H1 (cell line): Measurements from ENCODE around the gene NUP98. TPM values are rescaled to one million over a fixed set of nuclear protein-coding genes. Genes with fewer than 3 reads are reported as not detected.

ENCODE experiments used
- CTCF ChIA-PET: fragments of 300-600 bp; sonication (Branson Sonifier 250); formaldehyde crosslinking; loops from one replicate; lab custom pipeline; 2021; ENCODE audit not compliant: partially characterized antibody; lab: Charles Lee
- POLR2A ChIA-PET: fragments of 300-600 bp; sonication (Branson Sonifier 250); formaldehyde crosslinking; loops from one replicate; lab custom pipeline; 2021; ENCODE audit warnings: inconsistent platforms; ENCODE audit not compliant: partially characterized antibody; lab: Charles Lee
- DNase-seq, 2 experiments: peaks; one replicate each; pipeline versions ENCODE4 v3.0.0 to v3.0.0-alpha.2; 2010 to 2022; ENCODE audit warnings: low spot score in 2 of 2, low read depth in 1 of 2, mixed read lengths in 1 of 2
- FAIRE-seq: peaks from 2 replicates; lab custom pipeline; 2011; peaks lifted over from hg19 to GRCh38; lab: Jason Lieb, UNC
- H2AFZ ChIP-seq: 2 replicates; pipeline ENCODE4 v1.8.1; 2012; ENCODE audit warnings: low read length, inconsistent platforms
- H2AK5ac ChIP-seq: 2 replicates; pipeline ENCODE4 v1.6.1; 2013; ENCODE audit warnings: low read depth, low read length
- H2BK120ac ChIP-seq: replicated peaks from 2 replicates; pipeline ENCODE3; 2013; ENCODE audit warnings: low read depth, low read length, inconsistent platforms
- H2BK12ac ChIP-seq: 2 replicates; pipeline ENCODE4 v1.6.1; 2013; ENCODE audit warnings: low read depth, low read length
- H2BK15ac ChIP-seq: 2 replicates; pipeline ENCODE4 v1.6.1; 2013; ENCODE audit warnings: low read length
- H2BK20ac ChIP-seq: 2 replicates; pipeline ENCODE4 v1.6.1; 2013; ENCODE audit warnings: low read length
- H2BK5ac ChIP-seq: 2 replicates; pipeline ENCODE4 v1.6.1; 2013; ENCODE audit warnings: low read depth, low read length
- H3K14ac ChIP-seq: 2 replicates; pipeline ENCODE4 v1.6.1; 2013; ENCODE audit warnings: inconsistent platforms; ENCODE audit not compliant: insufficient read length
- H3K18ac ChIP-seq: 2 replicates; pipeline ENCODE4 v1.6.1; 2013; ENCODE audit warnings: low read length; ENCODE audit errors: extremely low read depth
- H3K23ac ChIP-seq: 2 replicates; pipeline ENCODE4 v1.6.1; 2013; ENCODE audit warnings: inconsistent platforms; ENCODE audit not compliant: insufficient read length
- H3K23me2 ChIP-seq: 2 replicates; pipeline ENCODE4 v1.6.1; 2013; ENCODE audit warnings: low read depth, low read length
- H3K27ac ChIP-seq: 2 replicates; pipeline ENCODE4 v1.6.1; 2011; ENCODE audit warnings: low read depth, low read length, inconsistent platforms
- H3K27me3 ChIP-seq, 4 experiments: replicated peaks in 1 of 4; 1 replicate in 1 of 4; 2 replicates in 3 of 4; pipeline versions ENCODE4 v1.6.1 to v1.8.1; 2011 to 2013; ENCODE audit warnings: low read length in 3 of 4, mild to moderate bottlenecking in 3 of 4, inconsistent platforms in 2 of 4, mixed read lengths in 2 of 4, moderate library complexity in 1 of 4; ENCODE audit not compliant: control insufficient read depth in 3 of 4, insufficient read depth in 3 of 4; ENCODE audit errors: extremely low read depth in 1 of 4
- H3K36me3 ChIP-seq, 4 experiments: 2 replicates each; pipeline versions ENCODE4 v1.6.1 to v1.8.1; 2011 to 2013; ENCODE audit warnings: mild to moderate bottlenecking in 4 of 4, low read length in 3 of 4, moderate library complexity in 2 of 4, control low read depth in 1 of 4, inconsistent platforms in 1 of 4; ENCODE audit not compliant: insufficient read depth in 4 of 4, control insufficient read depth in 2 of 4
- H3K4ac ChIP-seq: replicated peaks from 2 replicates; pipeline ENCODE3; 2013; ENCODE audit warnings: low read length, low read depth, mixed read lengths, inconsistent platforms; ENCODE audit not compliant: insufficient read length
- H3K4me1 ChIP-seq, 4 experiments: replicated peaks in 1 of 4; 1 replicate in 1 of 4; 2 replicates in 3 of 4; pipeline versions ENCODE4 v1.6.1 to v1.8.1; 2011 to 2013; ENCODE audit warnings: low read length in 3 of 4, inconsistent platforms in 2 of 4, mixed read lengths in 1 of 4; ENCODE audit not compliant: insufficient read depth in 4 of 4, control insufficient read depth in 3 of 4
- H3K4me2 ChIP-seq, 2 experiments: 2 replicates each; pipeline versions ENCODE4 v1.6.1 to v1.8.1; 2011 to 2013; ENCODE audit warnings: low read depth in 2 of 2, low read length in 2 of 2, control low read depth in 1 of 2, inconsistent platforms in 1 of 2, mild to moderate bottlenecking in 1 of 2; ENCODE audit not compliant: insufficient read depth in 1 of 2
- H3K4me3 ChIP-seq, 4 experiments: fragments of 200-600, 300-600 bp in 1 of 4; sonication (generic), shearing (Covaris generic), sonication (Bioruptor Twin) in 1 of 4; 2 replicates each; pipeline versions ENCODE4 v1.5.1 to v1.8.1; 2011 to 2016; ENCODE audit warnings: low read length in 4 of 4, low read depth in 3 of 4, control low read depth in 2 of 4, inconsistent platforms in 2 of 4, mild to moderate bottlenecking in 2 of 4, mixed read lengths in 1 of 4, moderate library complexity in 1 of 4; ENCODE audit not compliant: insufficient read depth in 2 of 4; ENCODE audit errors: extremely low read depth in 1 of 4
- H3K56ac ChIP-seq: replicated peaks from 2 replicates; pipeline ENCODE3; 2013; ENCODE audit warnings: low read depth, mild to moderate bottlenecking, mixed read lengths, low read length, inconsistent platforms; ENCODE audit not compliant: insufficient read length
- H3K79me1 ChIP-seq: 2 replicates; pipeline ENCODE4 v1.6.1; 2013; ENCODE audit warnings: low read depth, low read length, control low read depth
- H3K79me2 ChIP-seq, 2 experiments: 2 replicates each; pipeline versions ENCODE4 v1.6.1 to v1.8.1; 2012 to 2013; ENCODE audit warnings: low read length in 2 of 2, mild to moderate bottlenecking in 2 of 2, inconsistent platforms in 1 of 2; ENCODE audit not compliant: insufficient read depth in 2 of 2, control insufficient read depth in 1 of 2
- H3K9ac ChIP-seq, 4 experiments: replicated peaks in 1 of 4; 1 replicate in 1 of 4; 2 replicates in 3 of 4; pipeline versions ENCODE4 v1.6.1 to v1.8.1; 2011 to 2013; ENCODE audit warnings: low read depth in 3 of 4, low read length in 3 of 4, control low read depth in 2 of 4, mild to moderate bottlenecking in 2 of 4, moderate library complexity in 2 of 4, inconsistent platforms in 1 of 4; ENCODE audit errors: extremely low read depth in 1 of 4
- H3K9me3 ChIP-seq, 2 experiments: 2 replicates each; pipeline versions ENCODE4 v1.6.1 to v1.8.1; 2012 to 2013; ENCODE audit warnings: mild to moderate bottlenecking in 2 of 2, moderate library complexity in 2 of 2, control low read depth in 1 of 2, inconsistent platforms in 1 of 2, low read depth in 1 of 2, low read length in 1 of 2, mixed read lengths in 1 of 2; ENCODE audit not compliant: insufficient read depth in 2 of 2
- H4K20me1 ChIP-seq, 2 experiments: replicated peaks in 1 of 2; 2 replicates each; pipeline versions ENCODE3 to v1.8.1; 2011 to 2013; ENCODE audit warnings: inconsistent platforms in 2 of 2, low read length in 2 of 2, mild to moderate bottlenecking in 1 of 2; ENCODE audit not compliant: insufficient read depth in 2 of 2, control insufficient read depth in 1 of 2
- H4K5ac ChIP-seq: 2 replicates; pipeline ENCODE4 v1.6.1; 2013; ENCODE audit warnings: low read length, low read depth, mixed read lengths, inconsistent platforms; ENCODE audit not compliant: insufficient read length
- H4K8ac ChIP-seq: 2 replicates; pipeline ENCODE4 v1.8.0; 2013; ENCODE audit warnings: mild to moderate bottlenecking, moderate library complexity, low read length, inconsistent platforms; ENCODE audit not compliant: insufficient read depth; ENCODE audit errors: extremely low read depth
- H4K91ac ChIP-seq: replicated peaks from 2 replicates; pipeline ENCODE3; 2013; ENCODE audit warnings: low read length, mixed read lengths, inconsistent platforms; ENCODE audit not compliant: insufficient read length
- CREB1 ChIP-seq: IDR thresholded peaks from 2 replicates; pipeline ENCODE4 v1.6.1; 2012; ENCODE audit warnings: inconsistent platforms
- EZH2 ChIP-seq: fragments of 200-600 bp; sonication (generic); IDR thresholded peaks from 2 replicates; pipeline ENCODE4 v1.7.1; 2012; ENCODE audit warnings: low read depth, mild to moderate bottlenecking, moderate library complexity, low read length, inconsistent platforms; ENCODE audit not compliant: severe bottlenecking
- JUND ChIP-seq: IDR thresholded peaks from 2 replicates; pipeline ENCODE4 v1.6.1; 2011; ENCODE audit warnings: mild to moderate bottlenecking, improper control_type of control experiment, low read length
- KDM5A ChIP-seq: fragments of 200-600 bp; IDR thresholded peaks from 2 replicates; pipeline ENCODE4 v1.7.1; 2012; ENCODE audit warnings: mild to moderate bottlenecking, low read length, inconsistent platforms, mixed read lengths
- POLR2A ChIP-seq, 2 experiments: IDR thresholded peaks; 1 replicate in 1 of 2; 2 replicates in 1 of 2; pipeline ENCODE4 v1.6.1; 2011; ENCODE audit warnings: low read depth in 2 of 2, low read length in 2 of 2, mild to moderate bottlenecking in 2 of 2; ENCODE audit errors: control extremely low read depth in 1 of 2
- SAP30 ChIP-seq: fragments of 300-600 bp; sonication (generic); IDR thresholded peaks from 2 replicates; pipeline ENCODE4 v1.7.1; 2012; ENCODE audit warnings: low read length, moderate library complexity, mild to moderate bottlenecking, inconsistent platforms; ENCODE audit not compliant: insufficient read depth, insufficient replicate concordance
- SP1 ChIP-seq: IDR thresholded peaks from 2 replicates; pipeline ENCODE4 v1.6.1; 2011; ENCODE audit warnings: low read depth, low read length
- SP2 ChIP-seq: IDR thresholded peaks from 2 replicates; pipeline ENCODE4 v1.6.1; 2012; ENCODE audit warnings: mild to moderate bottlenecking, low read length, inconsistent platforms
- SP4 ChIP-seq: IDR thresholded peaks from 2 replicates; pipeline ENCODE4 v1.6.1; 2012; ENCODE audit warnings: low read length, inconsistent platforms
- TBP ChIP-seq: IDR thresholded peaks from 2 replicates; pipeline ENCODE4 v1.6.1; 2011; ENCODE audit warnings: low read depth, low read length, improper control_type of control experiment
- TCF12 ChIP-seq: IDR thresholded peaks from 2 replicates; pipeline ENCODE4 v1.6.1; 2011; ENCODE audit warnings: low read depth, mild to moderate bottlenecking, low read length
- TEAD4 ChIP-seq: IDR thresholded peaks from 2 replicates; pipeline ENCODE4 v1.6.1; 2012; ENCODE audit warnings: low read depth, low read length, inconsistent platforms, mixed read lengths
- ZNF274 ChIP-seq: IDR thresholded peaks from 2 replicates; pipeline ENCODE4 v1.7.0; 2012; ENCODE audit warnings: low read length, borderline replicate concordance; ENCODE audit errors: extremely low read depth
- WGBS, 2 experiments: shearing (Covaris generic) in 1 of 2; methylation state at CpG; one replicate each; pipeline versions ENCODE4 v1.1.6 to v1.1.7; 2013 to 2015; ENCODE audit warnings: low lambda C conversion rate in 2 of 2, mixed read lengths in 2 of 2, inconsistent platforms in 1 of 2, low coverage in 1 of 2, missing lambda C conversion rate in 1 of 2; ENCODE audit not compliant: insufficient replicate concordance in 2 of 2, insufficient coverage in 1 of 2, insufficient read length in 1 of 2; ENCODE audit errors: extremely low coverage in 1 of 2, missing lambda C conversion rate in 1 of 2; 5-methylcytosine and 5-hydroxymethylcytosine counted together
- polyA plus RNA-seq, 7 experiments: library from polyadenylated mRNA; depleted of rRNA in 3 of 7; stranded (reverse) in 5 of 7; unstranded in 2 of 7; fragments of >200 nt in 5 of 7; fragments of 200-250 nt in 2 of 7; gene quantifications; 1 replicate in 5 of 7; 2 replicates in 1 of 7; 4 replicates in 1 of 7; pipeline versions ENCODE4 v1.2.1 to v1.2.3, GENCODE V29; 2011 to 2013; ENCODE audit warnings: missing spikeins in 2 of 7, mixed read lengths in 2 of 7
- total RNA-seq: library from RNA; stranded (reverse); fragmentation: NEBNext Ultra II Directional; extraction: Animal tissue kit (Norgen Biotek cat#: 25700); gene quantifications from 2 replicates; pipeline ENCODE4 v1.2.1, GENCODE V29; 2021

The NUP98 gene
- total and polyA plus RNA-seq, 2 of the 8 experiments (the other 6 are each of a cell fraction or from before 2014, with no cell fraction given): 98.6 to 261 TPM

GRCh38 chr11:3747704-3748103 lies 49.6 kb downstream of the NUP98 start:
- Histone ChIP-seq H3K9me3 (no peaks in the 10 kb centered on the region), H3K56ac (no peak overlapping the region), H3K4me2 (no peak overlapping the region), H3K36me3 (peaks cover 9 to 73% (median 40%) of the 10 kb centered on the region in 4 experiments), H3K4me3 (no peak overlapping the region), H3K27me3 (no peaks in the 10 kb centered on the region), H4K8ac (no peak overlapping the region), H3K79me1 (no peaks in the 10 kb centered on the region), H3K23ac (no peak overlapping the region), H4K5ac (no peak overlapping the region), H4K91ac (no peak overlapping the region), H2BK5ac (no peak overlapping the region), H2BK15ac (no peak overlapping the region), H2AFZ (no peak overlapping the region), H3K27ac (no peak overlapping the region), H3K14ac (no peak overlapping the region), H3K4me1 (no peaks in the 10 kb centered on the region), H3K18ac (no peak overlapping the region), H2AK5ac (no peak overlapping the region), H3K23me2 (no peaks in the 10 kb centered on the region), H3K9ac (no peak overlapping the region), H4K20me1 (no peaks in the 10 kb centered on the region), H3K79me2 (no peaks in the 10 kb centered on the region)
- no peak for DNase-seq
- POLR2A ChIA-PET: no interaction called here
- CTCF ChIA-PET: interaction anchor here (1.5 kb wide), 1 partner anchor 26 kb away, joined by 4 read pairs; no protein-coding TSS in a partner anchor
- WGBS, 2 experiments: 87% methylated on average over 1 of the region's 1 CpG; no CpG with 5 or more reads in 1 of the 2 experiments
- no peak for FAIRE-seq
- TF ChIP-seq EZH2 (no peak), TCF12 (no peak), POLR2A (IDR thresholded peaks at IDR 0.05; ENCODE audit: control extremely low read depth in 1 of 2, low read depth in 2 of 2, low read length in 2 of 2) (no peak), SP4 (no peak), SAP30 (no peak), JUND (no peak), SP1 (no peak), TBP (no peak), KDM5A (no peak), TEAD4 (no peak), ZNF274 (no peak), SP2 (no peak), CREB1 (no peak)
- TF ChIP-seq, all 59 proteins: peak for 0
- Histone ChIP-seq H2BK120ac (no peak overlapping the region), H3K4ac (no peak overlapping the region), H2BK12ac (no peak overlapping the region), H2BK20ac (no peak overlapping the region)
